SK-N-MC (cell line): ENCODE data around the gene RGS3.

ENCODE experiments used
- DNase-seq: peaks from one replicate; pipeline ENCODE4 v3.0.0-alpha.2; 2011; ENCODE audit warnings: low read depth, low spot score
- H3K27ac ChIP-seq: fragments of 200-600 bp; sonication (generic); 2 replicates; pipeline ENCODE4 v1.5.1; 2016; ENCODE audit warnings: mixed run types
- H3K36me3 ChIP-seq: fragments of 200-600 bp; sonication (generic); 2 replicates; pipeline ENCODE4 v1.6.1; 2017; ENCODE audit warnings: antibody characterized with exemption, low read length, mixed read lengths; ENCODE audit not compliant: insufficient read depth
- H3K4me3 ChIP-seq: fragments of 200-600 bp; sonication (generic); 2 replicates; pipeline ENCODE4 v1.5.1; 2016
- H3K9ac ChIP-seq: fragments of 200-600 bp; sonication (generic); 2 replicates; pipeline ENCODE4 v1.8.0; 2017; ENCODE audit warnings: mixed run types, mixed read lengths; ENCODE audit not compliant: insufficient read length
- H3K9me3 ChIP-seq: fragments of 200-600 bp; sonication (generic); 2 replicates; pipeline ENCODE4 v1.6.1; 2017; ENCODE audit warnings: low read depth, mild to moderate bottlenecking, antibody characterized with exemption, low read length, moderate library complexity, mixed read lengths
- EZH2 ChIP-seq: fragments of 200-600 bp; sonication (generic); IDR thresholded peaks from one replicate; pipeline ENCODE4 v1.6.1; 2017; ENCODE audit warnings: antibody characterized with exemption
- FOXP2 ChIP-seq: optimal IDR thresholded peaks from 2 replicates; pipeline ENCODE3; 2011; ENCODE audit warnings: mild to moderate bottlenecking, moderate library complexity; ENCODE audit not compliant: insufficient read depth; ENCODE audit errors: extremely low read length, control extremely low read depth
- POLR2AphosphoS5 ChIP-seq: IDR thresholded peaks from 2 replicates; pipeline ENCODE4 v1.6.1; 2012; ENCODE audit warnings: mild to moderate bottlenecking, low read depth, low read length, borderline replicate concordance

Gene RGS3

GRCh38 chr9:113600023-113600823 is 136.7 kb downstream of the RGS3 start:
- no peak overlapping the region for H3K4me3 ChIP-seq
- H3K9me3 ChIP-seq, result no peaks in the 10 kb centered on the region
- no peak for DNase-seq
- no peak overlapping the region for H3K27ac ChIP-seq
- no peak for TF ChIP-seq FOXP2
- TF ChIP-seq POLR2AphosphoS5, result no peak
- TF ChIP-seq EZH2, result no peak
- no peaks in the 10 kb centered on the region; the same call in 1 of the 2 replicates for H3K36me3 ChIP-seq
- H3K9ac ChIP-seq, result no peak overlapping the region

- no peak overlapping the region for H3K9ac ChIP-seq
- no peaks in the 10 kb centered on the region for H3K9me3 ChIP-seq
- H3K27ac ChIP-seq, result no peak overlapping the region
- H3K36me3 ChIP-seq, result no peaks in the 10 kb centered on the region; the same call in 1 of the 2 replicates
- no peak overlapping the region for H3K4me3 ChIP-seq
- no peak for TF ChIP-seq POLR2AphosphoS5
- no peak for DNase-seq
Observed at GRCh38 chr9:113600871-113601614, 137.5 kb downstream of the RGS3 start.

GRCh38 chr9:113601656-113602055 is 138.1 kb downstream of the RGS3 start:
- H3K9ac ChIP-seq, result no peak overlapping the region
- no peak overlapping the region for H3K27ac ChIP-seq
- H3K36me3 ChIP-seq, result no peaks in the 10 kb centered on the region; the same call in 1 of the 2 replicates
- no peaks in the 10 kb centered on the region for H3K9me3 ChIP-seq
- H3K4me3 ChIP-seq, result no peak overlapping the region
- no peak for TF ChIP-seq FOXP2
- no peak for TF ChIP-seq POLR2AphosphoS5
- no peak for TF ChIP-seq EZH2
- no peak for DNase-seq

- no peak for TF ChIP-seq FOXP2
- peak; percentile 39; the same call in 1 of the 2 replicates for TF ChIP-seq POLR2AphosphoS5
- TF ChIP-seq EZH2, result no peak
- Histone ChIP-seq H3K27ac (no peak overlapping the region), H3K36me3 (no peaks in the 10 kb centered on the region), H3K4me3 (peak overlapping the region; percentile 20), H3K9ac (no peak overlapping the region), H3K9me3 (no peaks in the 10 kb centered on the region)
- no peak for DNase-seq
Observed at GRCh38 chr9:113602126-113603047, 138.9 kb downstream of the RGS3 start.

GRCh38 chr9:113603048-113603375 is 139.5 kb downstream of the RGS3 start:
- H3K9me3 ChIP-seq, result no peaks in the 10 kb centered on the region
- no peak overlapping the region for H3K27ac ChIP-seq
- TF ChIP-seq POLR2AphosphoS5 (no peak), EZH2 (no peak), FOXP2 (no peak)
- DNase-seq, result no peak
- H3K4me3 ChIP-seq, result peak overlapping the region; percentile 20
- no peak overlapping the region for H3K9ac ChIP-seq
- H3K36me3 ChIP-seq, result no peaks in the 10 kb centered on the region

GRCh38 chr9:113603773-113604172 is 140.2 kb downstream of the RGS3 start:
- Histone ChIP-seq H3K9ac (no peak overlapping the region), H3K9me3 (no peaks in the 10 kb centered on the region), H3K36me3 (no peaks in the 10 kb centered on the region), H3K4me3 (no peak overlapping the region), H3K27ac (no peak overlapping the region)
- DNase-seq, result no peak
- no peak for TF ChIP-seq POLR2AphosphoS5
- TF ChIP-seq EZH2, result no peak
- TF ChIP-seq FOXP2, result no peak

GRCh38 chr9:113604393-113604792 is 140.9 kb downstream of the RGS3 start:
- Histone ChIP-seq H3K9ac (no peak overlapping the region), H3K9me3 (no peaks in the 10 kb centered on the region), H3K27ac (no peak overlapping the region), H3K36me3 (no peaks in the 10 kb centered on the region), H3K4me3 (no peak overlapping the region)
- TF ChIP-seq EZH2 (no peak), POLR2AphosphoS5 (no peak), FOXP2 (no peak)
- no peak for DNase-seq

GRCh38 chr9:113606510-113606909 is 143.0 kb downstream of the RGS3 start:
- TF ChIP-seq EZH2 (no peak), FOXP2 (no peak), POLR2AphosphoS5 (no peak)
- Histone ChIP-seq H3K27ac (no peak overlapping the region), H3K9me3 (no peaks in the 10 kb centered on the region), H3K9ac (no peak overlapping the region), H3K4me3 (no peak overlapping the region), H3K36me3 (no peaks in the 10 kb centered on the region)
- DNase-seq, result no peak
